OCI-M1 (cell line): ENCODE results near the gene ZBTB25.

Source experiments
- DNase-seq: peaks from one replicate; lab custom pipeline; 2025; lab: John Stamatoyannopoulos, UW

ZBTB25 gene

DNA sequence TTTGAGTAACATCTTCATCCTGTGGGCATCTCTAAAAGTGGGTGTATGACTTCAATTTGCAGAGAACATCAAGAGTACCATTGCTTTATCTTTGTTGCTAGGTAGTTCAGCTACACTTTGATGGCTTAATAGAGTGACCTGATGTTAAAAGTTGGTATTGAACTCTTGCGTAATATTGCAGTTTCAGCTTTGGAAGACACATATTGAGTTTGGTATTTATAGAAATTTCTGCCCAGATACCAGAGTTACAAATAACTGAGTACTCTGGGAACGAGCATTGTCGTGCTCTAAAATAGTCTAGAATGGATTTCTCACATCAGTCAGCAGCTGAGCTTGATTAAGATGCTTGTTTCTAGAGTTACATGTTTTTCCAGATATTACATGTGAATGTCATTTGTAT lies 63.1 kb downstream of the ZBTB25 start:
- DNase-seq = no peak

DNA sequence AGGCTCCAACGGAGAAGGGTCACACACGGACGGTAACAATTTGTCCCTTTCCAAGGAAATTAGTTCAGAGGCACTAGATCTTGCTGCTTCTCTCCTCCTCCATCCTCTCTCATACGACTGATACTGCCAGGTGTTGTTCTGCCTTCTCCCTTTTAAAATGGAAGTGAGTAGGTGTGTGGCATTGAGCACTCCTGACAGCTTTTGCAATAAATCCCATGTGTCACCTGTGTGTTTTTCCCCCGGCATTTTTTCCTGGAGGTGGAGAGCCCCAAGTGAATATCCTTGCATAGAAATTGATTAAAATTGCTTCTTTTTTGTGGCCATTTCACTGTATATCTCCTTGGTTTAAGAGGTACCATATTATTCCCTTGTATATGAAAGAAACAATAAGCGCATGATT lies 64.5 kb downstream of the ZBTB25 start:
- DNase-seq = no peak

- no peak for DNase-seq
Measured at GRCh38 chr14:64438181-64438841, 65.3 kb downstream of the ZBTB25 start.

DNA sequence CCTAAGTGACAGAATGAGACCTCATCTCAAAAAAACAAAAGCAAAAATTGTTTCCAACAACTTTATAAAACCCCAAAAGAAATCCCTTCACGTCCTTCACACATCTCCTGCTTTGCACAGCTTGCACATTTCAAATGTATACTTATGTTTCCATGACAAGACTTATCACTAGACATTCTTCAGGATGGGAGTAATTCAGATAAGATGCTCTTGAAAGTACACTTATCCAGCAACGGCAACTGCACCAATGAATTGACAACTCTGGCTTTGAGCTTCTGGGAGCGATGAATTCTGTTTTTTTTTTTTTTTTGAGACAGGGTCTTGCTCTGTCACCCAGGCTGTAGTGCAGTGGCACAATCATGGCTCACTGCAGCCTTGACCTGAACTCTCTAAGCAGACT lies 69.1 kb downstream of the ZBTB25 start:
- no peak for DNase-seq

GRCh38 chr14:64423987-64424386 lies 79.7 kb downstream of the ZBTB25 start:
- DNase-seq = no peak

DNA sequence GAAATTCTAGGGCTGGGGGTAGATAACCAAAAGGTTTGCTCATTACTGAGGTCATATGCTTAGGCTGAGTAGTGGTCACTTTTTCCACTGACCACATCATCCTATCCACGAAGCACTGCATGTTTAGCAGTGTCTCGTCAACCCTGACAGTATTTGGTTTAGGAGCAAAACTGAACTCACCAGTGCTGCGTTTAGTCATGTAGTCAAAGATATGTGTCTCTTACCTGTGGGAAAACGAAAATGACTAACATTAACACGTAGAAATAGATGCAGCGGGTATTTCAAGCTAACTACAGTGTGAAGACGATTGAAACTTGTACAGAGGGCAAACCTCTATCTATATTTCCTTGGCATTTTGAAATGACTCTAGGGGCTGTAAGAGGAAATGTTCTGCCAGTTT lies 80.9 kb downstream of the ZBTB25 start:
- no peak for DNase-seq

- no peak for DNase-seq
Measured at GRCh38 chr14:64422005-64422404, 81.6 kb downstream of the ZBTB25 start.

- no peak for DNase-seq
Measured at GRCh38 chr14:64421166-64421565, 82.5 kb downstream of the ZBTB25 start.

- DNase-seq = no peak
Measured at GRCh38 chr14:64419003-64419402, 84.6 kb downstream of the ZBTB25 start.

GRCh38 chr14:64417771-64418125 lies 85.9 kb downstream of the ZBTB25 start:
- DNase-seq = no peak

GRCh38 chr14:64417055-64417770 lies 86.4 kb downstream of the ZBTB25 start:
- DNase-seq = peak; percentile 6

- no peak for DNase-seq
Measured at GRCh38 chr14:64416348-64416932, 87.2 kb downstream of the ZBTB25 start.

GRCh38 chr14:64412237-64412636 lies 91.4 kb downstream of the ZBTB25 start:
- no peak for DNase-seq

DNA sequence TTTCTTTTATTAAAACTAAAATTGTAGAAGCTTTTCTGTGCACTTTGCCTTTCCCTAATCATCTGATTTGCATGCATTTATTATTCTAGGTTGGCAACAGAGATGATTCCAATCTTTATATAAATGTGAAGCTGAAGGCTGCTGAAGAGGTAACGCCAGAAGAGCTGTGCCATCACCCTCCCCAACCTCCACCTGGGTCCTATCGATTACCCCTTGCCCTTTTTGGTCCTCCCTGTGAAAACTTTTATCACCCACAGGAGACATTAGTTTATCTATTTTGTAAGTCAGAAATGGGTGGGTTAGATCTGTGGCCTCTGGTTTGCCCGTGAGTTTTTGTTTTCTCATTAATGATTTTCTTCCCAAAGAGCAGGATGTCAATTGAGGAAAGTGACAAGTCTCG lies 92.6 kb downstream of the ZBTB25 start:
- no peak for DNase-seq

GRCh38 chr14:64410084-64410774 lies 93.4 kb downstream of the ZBTB25 start:
- DNase-seq = no peak

DNA sequence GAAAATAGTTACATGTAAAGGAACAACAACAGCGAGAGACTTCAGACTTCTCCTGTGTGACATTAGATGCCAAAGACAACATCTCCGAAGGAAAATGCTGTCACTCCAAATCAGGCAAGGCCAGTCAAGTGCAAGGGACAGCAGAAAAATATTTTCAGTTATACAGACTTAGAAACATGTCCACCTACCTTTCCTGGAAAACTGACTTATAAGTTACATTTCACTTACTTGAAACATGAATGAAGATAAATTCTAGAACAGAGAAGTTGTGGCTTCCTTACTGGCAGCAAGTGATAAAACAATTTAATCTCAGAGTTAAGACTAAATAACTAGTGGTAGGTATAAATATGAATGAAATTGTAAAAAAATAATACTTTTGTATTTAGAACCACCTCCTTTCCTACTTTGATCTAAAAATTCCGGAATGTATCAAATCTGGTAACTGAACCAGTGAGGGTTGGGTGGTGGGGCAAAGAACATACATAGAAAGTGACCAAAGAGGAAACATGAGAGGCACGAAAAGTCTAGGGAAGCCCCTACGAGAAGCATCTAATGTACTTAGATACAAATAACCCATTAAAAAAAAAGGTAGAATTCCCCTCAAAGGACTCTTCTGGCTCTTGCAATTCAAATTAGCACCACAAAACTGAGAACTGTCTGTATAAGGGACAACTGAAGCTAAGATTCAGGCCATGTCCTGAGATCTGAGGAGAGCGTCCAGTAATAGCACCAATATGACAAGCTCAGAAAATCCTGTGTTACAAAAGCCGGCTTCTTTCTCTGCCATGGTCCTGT lies 94.3 kb downstream of the ZBTB25 start:
- DNase-seq = peak; percentile 49

DNA sequence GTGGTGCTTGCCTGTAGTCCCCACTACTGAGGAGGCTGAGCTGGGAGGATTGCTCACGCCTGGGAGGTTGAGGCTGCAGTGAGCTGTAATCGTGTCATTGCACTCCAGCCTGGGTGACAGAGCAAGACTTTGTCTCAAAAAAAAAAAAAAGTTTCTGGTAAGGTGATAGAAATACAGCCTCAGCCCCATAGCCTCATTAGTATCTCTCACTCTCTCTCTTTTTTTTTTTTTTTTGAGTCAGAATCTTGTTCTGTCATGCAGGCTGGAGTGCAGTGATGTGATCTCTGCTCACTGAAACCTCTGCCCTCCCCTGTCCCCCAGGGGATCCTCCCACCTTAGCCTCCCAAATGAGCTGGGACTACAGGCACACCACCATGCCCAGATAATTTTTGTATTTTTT lies 96.3 kb downstream of the ZBTB25 start:
- DNase-seq = no peak

DNA sequence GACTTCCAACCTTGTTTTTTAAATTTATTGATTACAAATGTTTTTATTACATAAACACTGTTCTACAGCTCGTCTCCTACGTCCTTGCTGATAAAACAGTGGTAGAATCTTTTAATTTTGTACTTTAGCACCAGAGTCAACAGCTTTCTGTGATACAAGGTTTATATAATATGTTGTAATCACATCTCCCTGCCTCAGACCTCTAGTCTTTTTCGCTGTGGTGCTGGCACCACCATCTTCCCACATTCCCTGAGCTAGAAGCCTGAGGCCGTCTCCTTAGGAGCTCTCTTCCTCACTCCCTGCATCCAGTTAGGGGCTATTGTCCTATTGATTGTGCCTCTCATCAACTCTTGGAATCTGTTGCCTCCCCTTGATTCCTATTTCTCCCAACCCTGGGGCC lies 98.3 kb downstream of the ZBTB25 start:
- no peak for DNase-seq

DNA sequence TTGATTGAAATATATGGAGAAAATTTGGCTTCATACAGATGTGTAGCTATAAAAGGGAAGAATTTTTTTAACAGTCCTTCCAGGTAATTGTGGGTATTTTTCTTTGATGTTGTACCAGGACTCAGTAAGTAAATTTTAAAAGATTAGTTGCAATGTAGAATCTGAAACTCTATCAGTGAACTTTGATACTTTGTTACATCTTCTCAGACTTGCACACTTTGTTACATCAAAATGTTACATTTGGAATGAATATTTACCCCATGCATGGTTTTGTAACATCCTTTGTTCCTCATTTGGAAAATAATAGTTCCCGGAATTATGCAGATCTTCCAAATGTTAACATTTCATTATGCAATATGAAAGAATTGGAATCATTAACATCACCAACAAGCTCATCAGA lies 101.7 kb downstream of the ZBTB25 start:
- no peak for DNase-seq

DNA sequence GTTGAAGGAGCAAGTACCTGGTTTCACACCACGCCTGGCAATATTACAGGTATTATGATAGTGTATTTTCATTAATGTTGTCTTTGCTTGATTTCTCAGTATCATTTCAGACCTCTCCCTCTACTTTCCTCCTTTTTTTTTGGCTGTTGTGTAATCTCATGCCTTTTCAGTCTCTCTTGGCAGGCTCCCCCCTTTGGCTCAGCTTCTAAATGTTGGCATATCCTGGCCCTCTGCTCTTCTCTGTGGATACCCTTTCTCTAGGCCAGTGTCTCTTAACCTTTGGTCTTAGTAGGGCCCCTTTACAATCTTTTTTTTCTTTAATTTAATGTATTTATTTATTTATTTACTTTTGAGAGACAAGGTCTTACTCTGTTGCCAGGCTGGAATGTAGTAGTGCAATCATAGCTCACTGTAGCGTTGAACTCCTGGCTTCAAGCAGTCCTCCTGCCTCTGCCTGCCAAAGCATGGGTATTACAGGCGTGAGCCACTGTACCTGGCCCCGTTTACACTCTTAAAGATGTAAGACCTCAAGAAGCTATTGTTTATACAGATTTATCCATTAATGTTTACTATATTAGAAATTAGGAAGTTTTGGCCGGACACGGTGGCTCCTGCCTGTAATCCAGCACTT lies 102.7 kb downstream of the ZBTB25 start:
- no peak for DNase-seq
